HEK293 (cell line): ENCODE results near the gene HDAC7.

ENCODE experiments used
- ZNF544 ChIP-seq: fragments of 450-650 bp; formaldehyde crosslinking; IDR thresholded peaks from 2 replicates; pipeline ENCODE4 v1.5.0; 2017; ENCODE audit warnings: missing biosample characterization, missing genetic modification characterization
- ZNF768 ChIP-seq: fragments of 450-650 bp; formaldehyde crosslinking; IDR thresholded peaks from 2 replicates; pipeline ENCODE4 v1.5.1; 2018; ENCODE audit warnings: missing biosample characterization, mild to moderate bottlenecking, missing genetic modification characterization

DNA sequence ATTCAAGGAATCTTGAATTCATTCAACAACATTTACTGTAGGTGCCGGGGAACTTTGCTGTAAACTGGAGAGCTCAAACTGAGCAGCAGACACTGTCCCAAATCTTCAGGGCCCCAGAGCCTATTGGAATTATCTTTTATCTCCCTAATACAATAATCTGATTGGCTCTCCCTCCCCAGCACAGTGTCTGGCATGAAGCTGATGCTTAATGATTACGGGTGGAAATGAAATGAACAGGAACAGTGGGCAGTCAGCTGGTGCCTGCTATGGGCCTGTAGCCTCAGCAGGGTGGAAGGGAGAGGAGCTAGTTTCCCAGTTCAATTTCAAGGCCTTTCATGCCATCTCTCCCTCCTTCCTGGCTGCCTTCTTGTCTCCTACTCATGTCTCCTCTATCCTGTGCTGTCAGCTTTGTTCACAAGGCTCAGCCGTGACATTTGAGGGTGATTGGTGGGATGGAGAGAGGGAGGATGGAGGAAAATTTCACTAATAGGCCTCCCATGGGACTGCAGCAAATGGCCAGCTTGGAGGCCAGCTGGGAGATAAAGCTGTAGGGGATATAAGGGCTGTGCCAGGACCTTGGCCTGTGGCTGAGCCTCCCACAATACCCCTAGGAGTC, 56.7 kb downstream of the HDAC7 start:
- no peak for TF ChIP-seq ZNF544 (tag by site-specific recombination)
- no peak for TF ChIP-seq ZNF768 (tag by site-specific recombination)
